Measurements from ENCODE around the gene ABCB11.

- TF ChIP-seq, protein P1, sequence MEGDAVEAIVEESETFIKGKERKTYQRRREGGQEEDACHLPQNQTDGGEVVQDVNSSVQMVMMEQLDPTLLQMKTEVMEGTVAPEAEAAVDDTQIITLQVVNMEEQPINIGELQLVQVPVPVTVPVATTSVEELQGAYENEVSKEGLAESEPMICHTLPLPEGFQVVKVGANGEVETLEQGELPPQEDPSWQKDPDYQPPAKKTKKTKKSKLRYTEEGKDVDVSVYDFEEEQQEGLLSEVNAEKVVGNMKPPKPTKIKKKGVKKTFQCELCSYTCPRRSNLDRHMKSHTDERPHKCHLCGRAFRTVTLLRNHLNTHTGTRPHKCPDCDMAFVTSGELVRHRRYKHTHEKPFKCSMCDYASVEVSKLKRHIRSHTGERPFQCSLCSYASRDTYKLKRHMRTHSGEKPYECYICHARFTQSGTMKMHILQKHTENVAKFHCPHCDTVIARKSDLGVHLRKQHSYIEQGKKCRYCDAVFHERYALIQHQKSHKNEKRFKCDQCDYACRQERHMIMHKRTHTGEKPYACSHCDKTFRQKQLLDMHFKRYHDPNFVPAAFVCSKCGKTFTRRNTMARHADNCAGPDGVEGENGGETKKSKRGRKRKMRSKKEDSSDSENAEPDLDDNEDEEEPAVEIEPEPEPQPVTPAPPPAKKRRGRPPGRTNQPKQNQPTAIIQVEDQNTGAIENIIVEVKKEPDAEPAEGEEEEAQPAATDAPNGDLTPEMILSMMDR (IDR thresholded peaks at IDR 0.05; ENCODE audit: low read depth, low read length): no peak
- TF ChIP-seq MYC (IDR thresholded peaks at IDR 0.05; ENCODE audit: low read depth, low read length) (no peak), POLR2A (IDR thresholded peaks at IDR 0.05; ENCODE audit: extremely low read depth, insufficient read length) (no peak), MAX (IDR thresholded peaks at IDR 0.05; ENCODE audit: low read depth, low read length) (no peak)
These were observed 138.8 kb downstream of the ABCB11 start for GRCh38 chr2:168892327-168892726.
